H1 (cell line): ENCODE measurements around the gene RGS6. TPM values are rescaled to one million over a fixed set of nuclear protein-coding genes. Genes with fewer than 3 reads are reported as not detected.

ENCODE experiments used
- ASH2L ChIP-seq: fragments of 200-600, 300-600 bp; sonication (generic); IDR thresholded peaks from one replicate; pipeline ENCODE4 v1.7.1; 2017; ENCODE audit warnings: low read length
- CHD1 ChIP-seq: IDR thresholded peaks from 2 replicates; pipeline ENCODE4 v1.6.1; 2012; ENCODE audit warnings: low read depth, low read length, improper control_type of control experiment
- CHD2 ChIP-seq: IDR thresholded peaks from 2 replicates; pipeline ENCODE4 v1.6.1; 2012; ENCODE audit warnings: low read length, improper control_type of control experiment
- FOSL1 ChIP-seq: IDR thresholded peaks from 2 replicates; pipeline ENCODE4 v1.6.1; 2011; ENCODE audit warnings: mild to moderate bottlenecking, low read depth, low read length, moderate library complexity; ENCODE audit not compliant: insufficient read depth
- POLR2AphosphoS5 ChIP-seq: IDR thresholded peaks from 2 replicates; pipeline ENCODE4 v1.6.1; 2011; ENCODE audit warnings: low read depth, low read length
- TBP ChIP-seq: IDR thresholded peaks from 2 replicates; pipeline ENCODE4 v1.6.1; 2011; ENCODE audit warnings: low read depth, low read length, improper control_type of control experiment
- TCF12 ChIP-seq: IDR thresholded peaks from 2 replicates; pipeline ENCODE4 v1.6.1; 2011; ENCODE audit warnings: low read depth, mild to moderate bottlenecking, low read length
- polyA plus RNA-seq, 7 experiments: library from polyadenylated mRNA; depleted of rRNA in 3 of 7; stranded (reverse) in 5 of 7; unstranded in 2 of 7; fragments of >200 nt in 5 of 7; fragments of 200-250 nt in 2 of 7; gene quantifications; 1 replicate in 5 of 7; 2 replicates in 1 of 7; 4 replicates in 1 of 7; pipeline versions ENCODE4 v1.2.1 to v1.2.3, GENCODE V29; 2011 to 2013; ENCODE audit warnings: missing spikeins in 2 of 7, mixed read lengths in 2 of 7
- total RNA-seq: library from RNA; stranded (reverse); fragmentation: NEBNext Ultra II Directional; extraction: Animal tissue kit (Norgen Biotek cat#: 25700); gene quantifications from 2 replicates; pipeline ENCODE4 v1.2.1, GENCODE V29; 2021

Gene RGS6
- total and polyA plus RNA-seq, 2 of the 8 experiments (the other 6 are each of a cell fraction or from before 2014, with no cell fraction given): 0.26 to 1.1 TPM

DNA sequence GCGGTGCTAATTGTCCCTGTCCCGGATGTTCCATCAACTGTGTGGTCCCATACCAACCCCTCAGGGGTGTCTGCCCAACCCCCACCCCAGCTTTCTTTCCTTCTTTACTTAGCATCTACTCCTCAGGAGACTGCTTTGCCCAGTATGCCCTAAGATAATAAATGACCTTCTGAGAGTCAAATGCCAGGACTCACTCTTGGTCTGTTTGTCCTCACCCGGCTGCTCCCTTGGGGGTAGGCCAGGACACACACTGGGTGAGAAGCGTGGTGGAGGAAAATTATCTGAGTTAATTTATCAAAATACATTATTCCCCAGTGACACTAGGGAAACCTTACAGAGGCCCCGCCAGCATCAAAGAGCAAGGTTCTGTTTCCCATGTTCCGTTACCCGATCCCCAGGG is 457.0 kb downstream of the RGS6 start (continued):
- TF ChIP-seq POLR2AphosphoS5 (no peak), CHD1 (no peak), CHD2 (no peak), ASH2L (no peak), TBP (no peak), FOSL1 (no peak), TCF12 (no peak)
